HG02852 (cell line): ENCODE data around the gene BAD.

Source experiments
- ATAC-seq: cut with Tn5 transposase; IDR thresholded peaks from one replicate; pipeline ENCODE4 v1.9.1; 2021; ENCODE audit warnings: mild to moderate bottlenecking, moderate library complexity; ENCODE audit not compliant: unreplicated experiment

BAD gene

GRCh38 chr11:64246871-64247728, 37.4 kb downstream of the BAD start, which contains the start of gene PPP1R14B:
TSS of gene PPP1R14B (minus strand) at chr11:64246943. CDS start at chr11:64246673, 270 bp downstream.
- peak; percentile 37 for ATAC-seq

- ATAC-seq = peak; percentile 0
Measured at GRCh38 chr11:64246621-64246870, 37.9 kb downstream of the BAD start.

GRCh38 chr11:64245797-64246620, 38.5 kb downstream of the BAD start:
- no peak for ATAC-seq

- no peak for ATAC-seq
Measured at GRCh38 chr11:64245401-64245796, 39.1 kb downstream of the BAD start.

GRCh38 chr11:64244966-64245365, 39.5 kb downstream of the BAD start:
- ATAC-seq = no peak

GRCh38 chr11:64244107-64244506, 40.4 kb downstream of the BAD start:
- ATAC-seq = no peak

GRCh38 chr11:64243236-64243854, 41.1 kb downstream of the BAD start:
- ATAC-seq = no peak

GRCh38 chr11:64241491-64242374, 42.7 kb downstream of the BAD start:
- peak; percentile 58 for ATAC-seq

GRCh38 chr11:64241241-64241490, 43.3 kb downstream of the BAD start:
- peak; percentile 62 for ATAC-seq

GRCh38 chr11:64240435-64241240, 43.8 kb downstream of the BAD start, which contains the start of gene FKBP2:
TSS of gene FKBP2 (plus strand) at chr11:64241095. CDS start at chr11:64242388, 1,293 bp downstream.
- ATAC-seq = peak; percentile 51

- no peak for ATAC-seq
Measured at GRCh38 chr11:64239662-64240434, 44.6 kb downstream of the BAD start.

- ATAC-seq = no peak
Measured at GRCh38 chr11:64238999-64239398, 45.5 kb downstream of the BAD start.

GRCh38 chr11:64238076-64238475, 46.4 kb downstream of the BAD start:
- no peak for ATAC-seq

- no peak for ATAC-seq
Measured at GRCh38 chr11:64237484-64237951, 46.9 kb downstream of the BAD start.

GRCh38 chr11:64235437-64236161, 48.9 kb downstream of the BAD start:
- no peak for ATAC-seq

GRCh38 chr11:64234647-64235379, 49.7 kb downstream of the BAD start:
- peak; percentile 24 for ATAC-seq

GRCh38 chr11:64233913-64234586, 50.4 kb downstream of the BAD start, which contains the start of gene VEGFB:
TSS of gene VEGFB (plus strand) at chr11:64234584. CDS start at chr11:64234834, 250 bp downstream.
- ATAC-seq = peak; percentile 32
